Stimulated activated memory B cell treated with anti-CD40 and anti-IgM and Interleukin-4, amounts not matched to agents 10 μg/mL and 1 μg/mL and 100 μg/mL, for 72 hours (primary cell): ENCODE measurements around the gene RAB31.
"Not testable (repeated sequence)": the region's sequence is repeated elsewhere in the genome, so short reads cannot be mapped to it uniquely, and the experiment has no call there.

Source experiments
- ATAC-seq: fragments of 150-1000 bp; cut with Tn5 transposase; 2 replicates; pipeline ENCODE4 v1.10.0; 2021
- H3K27ac Mint-ChIP-seq: one replicate; pipeline ENCODE4 v1.8.0; 2022; ENCODE audit warnings: mild to moderate bottlenecking, mixed read lengths
- H3K27me3 Mint-ChIP-seq: one replicate; pipeline ENCODE4 v1.8.0; 2022; ENCODE audit warnings: mixed read lengths
- H3K36me3 Mint-ChIP-seq: one replicate; pipeline ENCODE4 v1.8.0; 2022; ENCODE audit warnings: mixed read lengths
- H3K4me1 Mint-ChIP-seq: one replicate; pipeline ENCODE4 v1.8.0; 2022; ENCODE audit warnings: mixed read lengths
- H3K4me3 Mint-ChIP-seq: one replicate; pipeline ENCODE4 v1.8.0; 2022; ENCODE audit warnings: mild to moderate bottlenecking, moderate library complexity, mixed read lengths
- H3K9me3 Mint-ChIP-seq: one replicate; pipeline ENCODE4 v1.8.0; 2022; ENCODE audit warnings: mixed read lengths

RAB31 gene

GRCh38 chr18:9876867-9877654, 169.0 kb downstream of the RAB31 start:
- H3K27ac Mint-ChIP-seq = no peak overlapping the region
- H3K4me1 Mint-ChIP-seq = no peaks in the 10 kb centered on the region
- no peak for ATAC-seq
- no peak overlapping the region for H3K4me3 Mint-ChIP-seq
- no peaks in the 10 kb centered on the region for H3K9me3 Mint-ChIP-seq
- H3K27me3 Mint-ChIP-seq = peaks cover 20% of the 10 kb centered on the region
- H3K36me3 Mint-ChIP-seq = no peaks in the 10 kb centered on the region

- H3K9me3 Mint-ChIP-seq = no peaks in the 10 kb centered on the region
- no peaks in the 10 kb centered on the region for H3K36me3 Mint-ChIP-seq
- no peak overlapping the region for H3K4me3 Mint-ChIP-seq
- H3K27ac Mint-ChIP-seq = no peak overlapping the region
- no peaks in the 10 kb centered on the region for H3K4me1 Mint-ChIP-seq
- ATAC-seq = no peak
- H3K27me3 Mint-ChIP-seq = peaks cover 20% of the 10 kb centered on the region
Measured at GRCh38 chr18:9877655-9878014, 169.5 kb downstream of the RAB31 start.

- ATAC-seq = no peak
- Mint-ChIP-seq H3K4me3 (no peak overlapping the region), H3K9me3 (no peaks in the 10 kb centered on the region), H3K36me3 (no peaks in the 10 kb centered on the region), H3K27ac (no peak overlapping the region), H3K4me1 (no peaks in the 10 kb centered on the region), H3K27me3 (peaks cover 20% of the 10 kb centered on the region)
Measured at GRCh38 chr18:9878095-9878494, 170.0 kb downstream of the RAB31 start.

GRCh38 chr18:9878783-9879242, 170.7 kb downstream of the RAB31 start:
- H3K36me3 Mint-ChIP-seq = no peaks in the 10 kb centered on the region
- no peak overlapping the region for H3K27ac Mint-ChIP-seq
- H3K4me3 Mint-ChIP-seq = no peak overlapping the region
- H3K9me3 Mint-ChIP-seq = no peaks in the 10 kb centered on the region
- no peak for ATAC-seq
- H3K4me1 Mint-ChIP-seq = no peaks in the 10 kb centered on the region
- H3K27me3 Mint-ChIP-seq = peaks cover 17% of the 10 kb centered on the region

- H3K9me3 Mint-ChIP-seq = no peaks in the 10 kb centered on the region
- H3K4me1 Mint-ChIP-seq = no peaks in the 10 kb centered on the region
- H3K27ac Mint-ChIP-seq = no peak overlapping the region
- H3K4me3 Mint-ChIP-seq = no peak overlapping the region
- no peaks in the 10 kb centered on the region for H3K36me3 Mint-ChIP-seq
- ATAC-seq = no peak
- H3K27me3 Mint-ChIP-seq = no peaks in the 10 kb centered on the region
Measured at GRCh38 chr18:9884090-9884489, 176.0 kb downstream of the RAB31 start.

- Mint-ChIP-seq H3K4me1 (no peaks in the 10 kb centered on the region), H3K27ac (no peak overlapping the region)
Measured at GRCh38 chr18:9884532-9885140, 176.5 kb downstream of the RAB31 start.

GRCh38 chr18:9885170-9886004, 177.3 kb downstream of the RAB31 start, which contains the start of gene TXNDC2:
Gene TXNDC2, plus strand, starts transcription at chr18:9885973. Its CDS starts 708 bp downstream, at chr18:9886681.
- H3K27ac Mint-ChIP-seq = no peak within 1 kb of the TSS
- no peak within 1 kb of the TSS for H3K4me3 Mint-ChIP-seq
- no peaks in the 10 kb centered on the region for H3K9me3 Mint-ChIP-seq
- no peaks in the 10 kb centered on the region for H3K4me1 Mint-ChIP-seq
- no peaks in the 10 kb centered on the region for H3K27me3 Mint-ChIP-seq
- no peaks in the 10 kb centered on the region for H3K36me3 Mint-ChIP-seq
- ATAC-seq = no peak

More at GRCh38 chr18:9884532-9885140, 176.5 kb downstream of the RAB31 start:
- Mint-ChIP-seq H3K9me3 (no peaks in the 10 kb centered on the region), H3K36me3 (no peaks in the 10 kb centered on the region), H3K27me3 (no peaks in the 10 kb centered on the region), H3K4me3 (no peak overlapping the region)
- no peak for ATAC-seq

- no peak for ATAC-seq
- H3K4me1 Mint-ChIP-seq = no peaks in the 10 kb centered on the region
- H3K27ac Mint-ChIP-seq = no peak overlapping the region
- no peaks in the 10 kb centered on the region for H3K27me3 Mint-ChIP-seq
- no peaks in the 10 kb centered on the region for H3K9me3 Mint-ChIP-seq
- no peak overlapping the region for H3K4me3 Mint-ChIP-seq
- H3K36me3 Mint-ChIP-seq = no peaks in the 10 kb centered on the region
Measured at GRCh38 chr18:9886005-9886348, 177.9 kb downstream of the RAB31 start.

- Mint-ChIP-seq H3K4me1 (no peaks in the 10 kb centered on the region), H3K4me3 (no peak overlapping the region), H3K9me3 (no peaks in the 10 kb centered on the region), H3K27me3 (no peaks in the 10 kb centered on the region), H3K36me3 (no peaks in the 10 kb centered on the region), H3K27ac (no peak overlapping the region)
- ATAC-seq = no peak
Measured at GRCh38 chr18:9887992-9888391, 179.9 kb downstream of the RAB31 start.

GRCh38 chr18:9890196-9890595, 182.1 kb downstream of the RAB31 start:
- no peak overlapping the region for H3K27ac Mint-ChIP-seq
- no peak for ATAC-seq
- no peaks in the 10 kb centered on the region for H3K27me3 Mint-ChIP-seq
- no peaks in the 10 kb centered on the region for H3K36me3 Mint-ChIP-seq
- H3K4me1 Mint-ChIP-seq = no peaks in the 10 kb centered on the region
- no peak overlapping the region for H3K4me3 Mint-ChIP-seq
- no peaks in the 10 kb centered on the region for H3K9me3 Mint-ChIP-seq

GRCh38 chr18:9890957-9891356, 182.9 kb downstream of the RAB31 start:
- ATAC-seq = no peak
- Mint-ChIP-seq H3K4me3 (no peak overlapping the region), H3K4me1 (no peaks in the 10 kb centered on the region), H3K27me3 (no peaks in the 10 kb centered on the region), H3K36me3 (no peaks in the 10 kb centered on the region), H3K9me3 (no peaks in the 10 kb centered on the region), H3K27ac (no peak overlapping the region)

- not testable (repeated sequence) for H3K9me3 Mint-ChIP-seq, ATAC-seq
Measured at GRCh38 chr18:9891515-9891914, 183.4 kb downstream of the RAB31 start.

GRCh38 chr18:9894454-9895068, 186.5 kb downstream of the RAB31 start:
- Mint-ChIP-seq H3K36me3 (no peaks in the 10 kb centered on the region), H3K27me3 (peaks cover 7% of the 10 kb centered on the region), H3K9me3 (no peaks in the 10 kb centered on the region), H3K27ac (no peak overlapping the region), H3K4me3 (no peak overlapping the region), H3K4me1 (no peaks in the 10 kb centered on the region)
- no peak for ATAC-seq

More at GRCh38 chr18:9891515-9891914, 183.4 kb downstream of the RAB31 start:
- H3K36me3 Mint-ChIP-seq, H3K4me1 Mint-ChIP-seq, H3K27me3 Mint-ChIP-seq, H3K4me3 Mint-ChIP-seq, H3K27ac Mint-ChIP-seq: not testable (repeated sequence)

GRCh38 chr18:9897129-9897528, 189.0 kb downstream of the RAB31 start:
- Mint-ChIP-seq H3K4me1 (no peaks in the 10 kb centered on the region), H3K27me3 (peaks cover 7% of the 10 kb centered on the region), H3K36me3 (no peaks in the 10 kb centered on the region), H3K4me3 (no peak overlapping the region), H3K27ac (no peak overlapping the region), H3K9me3 (no peaks in the 10 kb centered on the region)
- ATAC-seq = no peak

GRCh38 chr18:9897787-9898291, 189.7 kb downstream of the RAB31 start:
- ATAC-seq, H3K27ac Mint-ChIP-seq, H3K4me3 Mint-ChIP-seq, H3K27me3 Mint-ChIP-seq, H3K36me3 Mint-ChIP-seq, H3K9me3 Mint-ChIP-seq, H3K4me1 Mint-ChIP-seq: not testable (repeated sequence)
